Mesenteric fat pad (tissue), 1 donor: ENCODE measurements around the gene DAGLB. TPM values are rescaled to one million over a fixed set of nuclear protein-coding genes. Genes with fewer than 3 reads are reported as not detected.
"Not testable (repeated sequence)": the region's sequence is repeated elsewhere in the genome, so short reads cannot be mapped to it uniquely, and the experiment has no call there.

ENCODE experiments used
- DNase-seq: peaks from one replicate; pipeline ENCODE4 v3.0.0-alpha.2; 2020; ENCODE audit warnings: low spot score
- total RNA-seq: library from RNA; stranded (reverse); fragmentation: NEBNext Ultra II Directional; extraction: Animal tissue kit (Norgen Biotek cat#: 25700); gene quantifications from one replicate; pipeline ENCODE4 v1.2.1, GENCODE V29; 2021
- donor health status: DM: yes; HTN: yes; CAD: no.

The DAGLB gene
- total RNA-seq, 1 donor from 2014 or later, result 25.1 TPM

DNA sequence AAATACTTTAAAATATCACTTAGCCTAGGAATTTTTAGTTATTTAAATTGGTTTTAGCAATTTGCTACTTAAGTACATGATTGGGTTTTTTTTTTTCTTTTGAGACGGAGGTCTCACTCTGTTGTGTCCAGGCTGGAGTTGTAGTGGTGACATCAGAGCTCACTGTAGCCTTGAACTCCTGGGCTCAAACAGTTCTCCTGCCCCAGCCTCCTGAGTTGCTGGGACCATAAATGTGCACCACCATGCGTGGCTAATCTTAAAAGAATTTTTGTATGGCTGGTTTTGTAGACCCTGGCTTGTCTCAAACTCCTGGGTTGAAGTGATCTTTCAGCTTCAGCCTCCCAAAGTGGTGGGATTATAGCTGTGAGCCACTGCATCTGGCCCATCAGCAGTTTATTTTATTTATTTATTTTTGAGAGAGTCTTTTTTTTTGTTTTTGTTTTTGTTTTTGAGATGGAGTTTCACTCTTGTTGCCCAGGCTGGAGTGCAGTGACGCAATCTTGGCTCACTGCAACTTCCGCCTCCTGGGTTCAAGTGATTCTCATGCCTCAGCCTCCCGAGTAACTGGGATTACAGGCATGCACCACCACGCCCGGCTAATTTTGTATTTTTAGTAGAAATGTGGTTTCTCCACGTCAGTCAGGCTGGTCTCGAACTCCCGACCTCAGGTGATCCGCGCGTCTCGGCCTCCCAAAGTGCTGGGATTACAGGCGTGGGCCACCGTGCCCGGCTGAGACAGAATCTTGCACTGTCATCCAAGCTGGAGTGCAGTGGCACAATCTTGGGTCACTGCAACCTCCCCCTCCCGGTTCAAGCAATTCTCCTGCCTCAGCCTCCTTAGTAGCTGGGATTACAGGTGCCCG is 47.3 kb downstream of the DAGLB start:
- DNase-seq, result not testable (repeated sequence)

DNA sequence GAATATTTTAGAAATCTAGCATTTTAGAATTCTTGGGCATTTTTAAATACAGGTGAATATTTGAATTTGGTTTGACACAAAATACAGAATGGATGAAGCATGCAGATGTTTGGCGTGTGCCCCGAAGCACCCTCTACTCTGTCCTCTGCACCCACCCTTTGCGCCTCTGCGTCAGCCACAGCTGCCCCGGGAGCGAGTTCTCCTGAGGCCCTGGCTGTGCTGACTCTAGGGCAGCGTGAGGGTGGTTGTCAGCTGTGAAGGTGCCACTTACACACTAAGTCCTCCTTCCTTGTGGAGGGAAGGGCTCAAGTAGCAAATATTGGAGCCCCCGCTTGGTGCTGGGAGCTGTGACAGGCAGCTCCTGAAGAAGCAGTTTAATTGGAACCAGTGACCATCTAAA is 48.4 kb downstream of the DAGLB start:
- DNase-seq, result no peak

DNA sequence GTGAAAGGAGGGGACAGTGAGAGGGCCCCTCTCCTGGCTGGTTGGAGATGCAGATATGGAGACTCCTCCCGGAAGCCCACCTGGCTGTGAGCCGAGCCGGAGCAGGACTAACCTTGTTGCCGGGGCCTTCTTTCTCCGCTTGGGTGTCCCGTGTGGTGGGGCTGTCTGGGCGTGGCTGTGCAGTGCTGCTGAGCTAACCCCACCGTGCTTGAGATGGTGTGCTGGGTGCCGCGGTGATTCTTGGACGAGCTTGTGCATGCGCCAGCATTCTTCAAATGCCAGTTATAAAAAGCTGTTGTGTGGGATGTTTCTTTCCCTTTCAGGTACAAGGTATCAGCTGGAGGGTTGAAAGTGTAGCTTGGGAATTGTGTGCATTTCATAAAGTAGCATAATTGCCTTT is 48.8 kb downstream of the DAGLB start:
- DNase-seq, result no peak

DNA sequence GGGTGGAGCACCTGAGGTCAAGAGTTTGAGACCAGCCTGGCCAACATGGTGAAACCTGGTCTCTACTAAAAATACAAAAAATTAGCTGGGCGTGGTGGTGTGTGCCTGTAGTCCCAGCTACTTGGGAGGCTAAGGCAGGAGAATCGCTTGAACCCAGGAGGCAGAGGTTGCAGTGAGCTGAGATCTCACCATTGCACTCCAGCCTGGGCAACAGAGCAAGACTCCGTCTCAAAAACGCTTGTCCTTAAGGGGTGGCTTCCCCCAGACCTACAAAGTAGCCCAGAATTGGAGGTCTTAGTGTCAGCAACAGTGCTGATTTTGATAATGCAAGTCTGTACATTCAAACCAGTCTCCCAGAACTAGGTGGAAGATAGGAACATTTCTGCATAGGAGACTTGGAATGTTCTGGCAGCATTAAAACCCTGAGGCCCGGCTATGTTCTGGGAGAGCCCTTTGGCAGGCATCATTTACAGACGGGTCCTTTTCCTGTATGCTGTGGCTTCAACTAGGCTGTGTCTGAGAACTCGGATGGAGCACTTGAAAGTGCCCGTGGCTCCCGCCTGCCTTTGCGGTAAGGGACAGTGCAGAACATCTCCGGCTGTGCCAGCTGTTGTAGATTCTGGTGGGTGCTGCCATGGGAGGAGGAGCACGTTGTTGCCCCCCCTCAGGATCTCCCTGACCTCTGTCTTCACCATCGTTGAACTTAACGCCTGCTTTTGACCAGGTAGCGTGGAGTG is 49.8 kb downstream of the DAGLB start:
- DNase-seq, result not testable (repeated sequence)

DNA sequence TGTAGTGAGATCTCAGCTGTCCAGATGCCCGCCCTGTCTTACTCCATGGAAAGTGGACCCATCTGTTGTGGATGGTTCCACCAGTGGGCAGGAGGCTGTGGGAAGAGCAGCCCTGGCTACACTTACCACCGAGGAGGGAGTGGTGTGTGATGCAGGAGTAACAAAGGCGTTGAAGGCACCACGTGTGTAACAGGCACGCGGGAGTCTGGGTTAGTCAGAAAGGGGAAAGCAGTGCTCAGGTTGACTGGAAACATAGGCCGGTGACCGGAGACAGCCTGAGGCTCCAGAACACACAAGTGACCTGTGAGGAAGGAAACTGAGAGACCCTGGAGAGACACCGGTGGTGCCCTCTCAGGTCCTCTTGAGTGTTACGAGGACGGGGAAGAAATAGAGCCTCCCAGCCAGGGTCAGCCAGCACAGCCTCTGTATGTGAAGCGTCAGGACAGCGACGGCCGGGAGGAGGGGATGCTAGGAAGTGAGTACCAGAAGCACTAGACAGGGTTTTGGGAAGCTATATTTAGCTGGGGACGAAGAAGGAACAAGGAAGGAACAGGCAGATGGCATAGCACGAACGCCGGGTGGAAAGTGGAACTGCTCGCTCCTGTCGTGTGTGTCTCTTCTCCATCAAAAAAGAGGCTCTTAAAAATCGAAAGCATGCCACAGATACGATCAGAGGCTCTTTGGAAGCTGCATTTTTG is 51.7 kb downstream of the DAGLB start:
- DNase-seq, result no peak

DNA sequence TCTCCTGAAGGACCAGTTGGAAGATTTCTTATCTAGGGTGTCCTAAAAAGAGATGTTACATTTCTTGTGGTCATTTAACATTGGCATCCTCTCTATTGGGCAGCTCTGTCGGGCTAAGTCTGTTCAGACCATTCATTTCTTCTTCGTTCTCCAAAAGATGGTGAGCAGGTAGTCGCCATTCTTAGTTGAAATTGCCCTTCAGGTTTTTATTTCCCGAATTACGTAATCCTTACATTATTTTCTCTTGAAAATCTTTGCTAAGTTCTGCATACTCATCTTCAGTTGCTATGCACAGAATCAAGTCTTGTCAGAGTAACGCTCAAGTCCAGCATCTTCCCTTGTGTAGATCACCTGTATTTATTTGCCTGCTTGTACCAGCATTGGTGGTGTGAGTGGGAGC is 53.6 kb downstream of the DAGLB start:
- DNase-seq, result no peak

DNA sequence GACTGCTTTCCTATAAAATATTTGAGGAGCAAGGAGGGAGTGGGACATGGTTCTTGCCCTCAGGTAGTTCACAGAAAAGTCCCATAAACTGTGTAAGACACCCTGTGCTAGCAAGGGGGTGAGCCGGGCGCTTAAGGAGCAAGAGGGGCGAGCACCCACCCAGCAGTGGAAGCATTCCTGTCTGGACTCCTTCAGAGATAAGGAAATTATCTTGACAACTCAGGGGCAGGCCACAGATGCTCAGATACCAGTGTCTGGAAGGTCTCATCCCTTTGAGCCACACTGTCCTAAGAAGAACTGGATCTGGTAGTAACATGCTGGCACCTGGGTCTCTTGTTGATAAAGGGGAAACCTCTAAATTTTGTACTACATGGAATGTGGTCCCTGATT is 54.1 kb downstream of the DAGLB start:
- DNase-seq, result no peak

DNA sequence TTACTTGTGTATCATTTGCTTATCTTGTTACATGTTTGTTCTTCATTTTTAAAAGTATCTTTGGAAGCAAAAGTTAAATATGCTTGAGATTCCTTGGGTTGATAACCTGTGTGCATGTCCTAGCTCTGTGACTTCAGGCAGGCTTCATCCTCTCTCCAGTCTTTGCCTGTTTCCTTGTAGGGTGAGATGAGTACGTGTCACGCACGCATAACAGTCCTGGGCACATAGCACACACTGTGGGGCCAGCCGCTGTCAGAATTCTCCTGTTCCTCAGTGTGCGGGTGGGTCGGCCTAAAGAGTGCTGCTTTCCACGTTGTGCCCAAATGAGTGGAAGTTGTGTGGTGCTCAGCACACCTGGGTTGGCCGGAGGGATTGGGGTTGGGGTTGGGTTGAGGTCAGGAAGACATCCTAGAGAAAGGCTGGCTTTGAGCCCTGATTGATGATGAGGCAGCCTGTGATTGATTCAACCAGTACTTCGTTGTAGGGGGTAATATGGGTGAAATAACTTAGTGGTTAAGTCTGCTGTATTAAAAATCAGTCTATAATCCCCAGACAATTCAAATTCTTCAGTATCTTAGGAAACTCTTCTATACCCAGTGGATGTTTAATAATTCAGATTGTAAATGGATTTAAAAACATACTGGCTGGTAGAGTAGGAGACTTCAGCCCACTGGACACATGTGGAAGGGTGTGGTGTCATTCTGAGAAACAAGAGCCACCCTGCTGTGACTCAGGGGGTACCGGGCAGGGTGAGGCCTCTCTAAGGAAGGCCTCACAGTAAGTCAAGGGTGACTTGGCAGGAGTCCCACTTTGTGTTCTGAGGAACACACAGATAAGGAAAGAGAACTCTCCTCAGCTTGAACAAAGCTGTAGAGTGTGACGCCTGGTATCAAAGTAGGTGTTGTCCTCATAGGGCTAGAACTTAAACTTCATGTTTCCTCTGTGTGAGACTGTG is 54.8 kb downstream of the DAGLB start:
- no peak for DNase-seq

DNA sequence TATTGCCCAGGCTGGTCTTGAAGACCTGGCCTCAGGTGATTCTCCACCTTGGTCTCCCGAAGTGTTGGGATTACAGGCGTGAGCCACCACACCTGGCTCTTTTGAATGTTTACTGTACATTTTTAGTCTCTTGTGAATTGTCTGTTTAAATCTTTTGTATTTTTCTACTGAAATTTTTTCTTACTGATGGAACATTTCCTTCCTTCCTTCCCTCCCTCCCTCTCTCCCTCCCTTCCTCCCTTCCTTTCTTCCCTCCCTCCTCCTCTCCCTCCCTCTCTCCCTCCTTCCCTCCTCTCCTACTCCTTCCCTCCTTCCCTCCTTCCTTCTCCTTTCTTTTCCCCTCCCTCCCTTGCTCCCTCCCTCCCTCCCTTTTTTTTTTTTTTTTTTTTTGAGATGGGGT is 58.0 kb downstream of the DAGLB start:
- DNase-seq, result no peak

DNA sequence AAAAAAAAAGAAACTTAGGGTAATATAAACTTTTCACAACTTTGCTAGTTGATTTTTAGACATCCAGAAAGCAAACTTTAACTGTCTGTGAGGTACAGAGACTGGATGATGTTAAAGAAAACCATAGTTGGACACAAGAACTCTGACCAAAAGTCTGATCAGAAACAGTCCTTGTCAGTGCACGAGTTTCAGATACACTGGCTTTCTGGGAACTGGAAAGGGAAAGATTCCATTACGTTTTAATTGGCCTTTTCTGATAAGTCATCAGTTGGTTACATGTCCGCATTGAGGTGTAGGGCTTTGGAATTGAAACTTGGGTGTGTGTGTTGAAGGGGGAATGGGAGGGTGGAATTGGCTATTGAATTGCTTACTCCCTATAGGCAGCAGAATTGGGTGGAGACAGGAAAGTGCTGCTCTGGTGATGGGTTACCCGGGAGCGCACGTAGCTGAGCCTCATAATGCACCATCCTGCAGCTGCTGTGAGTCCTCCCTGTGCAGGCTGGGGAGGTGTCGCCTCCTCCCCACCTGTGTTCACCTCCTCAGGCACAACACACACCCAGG is 59.9 kb downstream of the DAGLB start:
- no peak for DNase-seq

DNA sequence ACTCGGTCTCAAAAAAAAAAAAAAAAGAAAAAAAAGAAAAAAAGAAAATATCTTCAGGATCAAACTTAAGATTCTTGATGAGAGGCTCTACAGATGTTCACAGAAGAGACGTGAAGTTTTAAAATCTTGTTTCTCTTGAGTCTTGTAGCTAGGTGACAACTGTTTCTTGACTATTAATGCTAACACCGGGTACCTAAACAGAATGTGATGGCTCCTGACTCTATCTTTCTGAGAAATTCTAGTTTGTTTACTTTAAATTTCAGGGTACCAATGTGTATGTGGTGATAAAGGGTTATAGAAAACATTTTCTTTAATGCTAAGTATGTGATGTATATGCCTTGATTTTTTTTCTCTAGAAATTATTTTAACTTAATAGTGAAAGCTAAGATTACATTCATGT is 61.0 kb downstream of the DAGLB start:
- no peak for DNase-seq

DNA sequence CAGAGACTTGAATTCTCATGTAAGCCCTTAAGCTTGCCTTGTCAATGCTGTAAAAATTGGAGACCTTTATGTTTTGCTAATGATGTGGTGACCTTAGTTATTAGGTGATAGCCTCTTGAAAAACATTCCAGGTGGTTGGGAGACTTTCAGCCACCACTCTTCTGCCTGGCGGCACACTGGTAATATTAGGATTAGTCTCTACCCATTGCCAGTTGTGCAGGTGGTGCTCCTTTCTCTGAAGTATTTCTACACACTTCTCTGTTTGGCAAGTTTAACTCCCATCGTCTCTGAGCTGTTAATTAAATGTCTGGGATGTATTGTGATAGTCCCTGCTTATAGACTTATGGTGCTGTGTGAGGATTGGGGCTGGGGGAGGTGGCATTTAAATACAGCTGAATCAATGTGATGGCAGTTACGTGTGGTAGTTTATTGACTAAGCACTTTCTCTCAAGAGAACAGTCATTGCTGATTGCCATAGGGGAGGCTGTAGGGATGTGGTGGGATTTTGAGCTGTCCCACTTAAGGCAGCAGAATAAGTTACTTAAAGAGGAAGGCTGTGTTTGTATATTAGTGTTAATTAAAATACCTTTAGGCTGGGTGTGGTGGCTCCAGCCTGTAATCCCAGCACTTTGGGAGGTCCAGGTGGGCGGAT is 61.7 kb downstream of the DAGLB start:
- DNase-seq, result no peak

DNA sequence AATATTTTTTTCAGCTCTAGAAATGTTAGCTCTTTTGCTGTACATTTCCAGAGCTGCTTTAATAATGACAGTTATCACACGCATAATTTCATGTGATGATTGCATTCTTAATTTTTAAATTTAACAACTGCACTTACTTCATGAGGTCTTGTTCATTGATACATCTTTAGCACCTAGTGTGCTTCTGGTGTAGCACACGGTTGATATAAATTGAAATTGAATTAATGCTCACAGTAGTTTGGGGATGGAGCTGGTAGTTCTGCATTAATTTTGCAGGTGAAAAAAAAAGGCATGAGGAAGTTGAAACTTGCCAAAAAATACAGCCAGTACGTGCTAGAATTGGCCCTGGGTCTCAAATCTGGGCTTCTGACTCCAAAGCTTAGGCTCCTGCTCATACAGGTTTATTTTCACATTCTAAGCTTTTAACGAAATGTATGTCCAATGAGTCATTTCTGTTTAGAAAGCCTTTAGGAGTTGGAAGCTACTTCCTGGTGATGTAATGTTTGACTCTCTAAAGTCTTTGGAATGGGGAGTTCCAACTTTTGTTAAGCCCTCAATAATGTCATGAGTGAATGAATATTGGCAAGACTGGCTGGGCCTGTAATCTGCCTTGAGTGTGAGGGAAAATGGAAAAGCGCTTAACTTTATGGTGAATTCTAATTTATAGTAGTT is 62.5 kb downstream of the DAGLB start:
- no peak for DNase-seq

DNA sequence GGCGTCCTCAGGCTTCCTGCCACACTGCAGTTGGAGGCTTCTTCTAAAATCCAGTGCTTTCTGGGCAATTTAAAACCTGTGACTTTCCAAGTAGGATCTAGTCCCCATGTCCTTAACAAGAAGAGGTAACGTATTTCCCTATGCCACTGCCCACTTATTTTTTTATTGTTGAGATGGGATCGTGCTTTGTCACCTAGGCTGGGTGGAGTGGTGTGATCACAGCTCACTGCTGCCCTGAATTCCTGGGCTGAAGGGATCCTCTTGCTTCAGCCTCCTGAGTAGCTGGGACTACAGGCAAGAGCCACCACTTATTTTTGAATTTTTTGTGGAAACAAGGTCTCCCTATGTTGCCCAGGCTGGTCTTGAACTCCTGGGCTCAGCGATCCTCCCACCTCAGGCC is 63.4 kb downstream of the DAGLB start:
- no peak for DNase-seq

DNA sequence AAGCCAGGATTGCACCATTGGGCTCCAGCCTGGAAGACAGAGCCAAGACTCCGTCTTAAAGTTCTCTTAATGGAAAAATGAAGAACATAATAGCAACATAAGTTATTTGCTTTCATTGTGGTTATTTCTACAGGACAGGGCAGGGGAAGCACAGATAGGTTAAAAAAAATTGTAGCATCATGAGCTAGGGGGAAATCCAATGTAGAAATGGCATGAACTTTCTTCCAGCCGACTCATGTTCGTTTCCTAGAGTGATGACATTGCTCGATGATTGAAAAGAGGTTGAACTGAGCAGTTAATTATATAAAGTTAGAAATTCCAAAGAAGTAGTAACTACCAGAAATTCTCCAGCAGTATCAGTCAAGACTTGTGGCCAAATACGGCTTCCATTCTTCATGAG is 64.9 kb downstream of the DAGLB start:
- DNase-seq, result no peak

DNA sequence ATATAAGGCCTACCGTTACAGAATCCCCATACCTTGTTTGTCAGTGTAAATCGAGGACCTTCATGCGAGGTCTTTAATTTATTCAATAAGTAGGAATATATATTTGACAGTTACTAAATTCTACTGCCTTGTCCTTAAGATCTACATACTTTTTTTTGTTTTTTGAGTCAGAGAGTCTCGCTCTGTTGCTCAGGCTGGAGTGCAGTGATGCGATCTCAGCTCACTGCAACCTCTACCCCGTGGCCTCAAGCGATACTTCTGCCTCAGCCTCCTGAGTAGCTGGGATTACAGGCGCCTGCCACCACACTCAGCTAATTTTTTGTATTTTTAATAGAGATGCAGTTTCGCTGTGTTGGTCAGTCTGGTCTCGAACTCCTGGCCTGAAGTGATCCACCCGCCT is 65.9 kb downstream of the DAGLB start:
- not testable (repeated sequence) for DNase-seq

DNA sequence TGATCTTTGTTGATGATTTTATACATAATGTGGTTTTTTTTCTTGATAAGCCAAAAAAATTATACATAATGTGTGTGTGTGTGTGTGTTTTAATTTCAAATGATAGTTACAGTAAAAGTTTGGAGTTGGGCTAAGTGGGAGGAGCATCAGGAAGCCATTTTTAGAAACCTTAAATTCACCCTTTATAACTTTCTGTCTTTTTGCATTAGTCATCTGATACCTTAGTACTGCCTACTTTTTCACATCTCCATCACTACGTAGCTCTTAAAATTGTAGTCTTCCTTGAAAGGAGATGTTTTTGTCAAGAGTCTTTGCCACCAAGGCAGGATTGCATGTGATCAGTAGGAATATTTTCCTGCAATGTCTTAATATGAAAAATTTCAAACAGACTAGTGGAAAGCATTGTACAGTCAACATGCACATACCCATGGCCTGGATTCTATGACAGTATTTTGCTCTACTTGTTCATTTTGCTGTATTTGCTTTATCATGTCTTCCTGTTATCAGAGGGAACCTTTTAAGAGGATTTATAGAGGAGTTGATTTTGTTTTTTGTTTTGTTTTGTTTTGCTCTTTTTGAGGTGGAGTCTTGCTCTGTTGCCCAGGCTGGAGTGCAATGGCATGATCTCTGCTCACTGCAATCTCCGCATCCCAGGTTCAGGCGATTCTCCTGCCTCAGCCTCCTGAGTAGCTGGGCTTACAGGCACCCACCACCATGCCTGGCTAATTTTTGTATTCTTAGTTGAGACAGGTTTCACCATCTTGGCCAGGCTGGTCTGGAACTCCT is 67.3 kb downstream of the DAGLB start:
- DNase-seq, result no peak

DNA sequence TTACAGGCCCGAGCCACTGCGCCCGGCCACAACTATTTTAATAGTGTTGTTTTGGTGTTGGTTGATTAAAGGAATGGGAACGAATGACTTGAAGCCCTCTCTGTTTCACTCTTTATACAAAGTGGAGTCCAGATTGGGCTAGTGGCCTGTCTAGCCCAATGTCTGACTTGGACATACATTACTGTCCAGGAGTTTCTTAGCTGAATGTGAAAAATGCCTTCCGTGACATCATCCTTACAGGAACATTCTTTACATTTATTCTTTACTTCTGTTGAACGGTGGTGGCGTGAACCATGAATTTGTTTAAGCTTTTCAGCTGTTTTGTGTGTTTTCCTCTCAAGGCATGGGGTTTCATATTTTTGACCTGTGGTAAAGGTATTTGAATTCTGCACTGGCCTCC is 67.9 kb downstream of the DAGLB start:
- DNase-seq, result no peak

DNA sequence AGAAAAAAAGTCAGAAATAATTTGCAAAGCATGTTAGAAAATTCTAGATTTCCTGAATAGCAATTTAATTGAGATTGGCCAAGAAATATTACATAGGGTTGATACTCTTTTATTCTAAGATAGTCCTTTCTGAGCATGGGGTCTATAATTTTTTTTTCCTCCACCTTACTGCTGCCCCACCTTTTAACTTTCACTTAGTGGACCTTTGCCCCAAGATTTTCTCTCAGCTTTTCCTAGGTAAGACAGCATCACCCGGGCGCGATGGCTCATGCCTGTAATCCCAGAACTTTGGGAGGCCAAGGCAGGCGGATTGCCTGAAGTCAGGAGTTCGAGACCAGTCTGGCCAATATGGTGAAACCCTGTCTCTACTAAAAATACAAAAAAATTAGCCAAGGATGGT is 69.2 kb downstream of the DAGLB start:
- not testable (repeated sequence) for DNase-seq
